Renal cortex interstitium (tissue), 11 donors: ENCODE measurements around the gene FGD3. TPM values are rescaled to one million over a fixed set of nuclear protein-coding genes. Genes with fewer than 3 reads are reported as not detected.

Experiments used
- DNase-seq, 11 donors: peaks; one replicate each; pipeline ENCODE4 v3.0.0-alpha.2; 2013; ENCODE audit warnings: low read depth in 9 of 11, low spot score in 4 of 11; ENCODE audit errors: extremely low read depth in 1 of 11
- polyA plus RNA-seq, 3 donors: library from polyadenylated mRNA; unstranded; fragments of 120-200 nt; gene quantifications; one replicate each; pipeline ENCODE4 v1.2.1, GENCODE V29; 2013; ENCODE audit not compliant: insufficient read length in 3 of 3

Gene FGD3
- polyA plus RNA-seq, 3 donors: 3.3 to 5.8 (median 5.3) TPM

DNA sequence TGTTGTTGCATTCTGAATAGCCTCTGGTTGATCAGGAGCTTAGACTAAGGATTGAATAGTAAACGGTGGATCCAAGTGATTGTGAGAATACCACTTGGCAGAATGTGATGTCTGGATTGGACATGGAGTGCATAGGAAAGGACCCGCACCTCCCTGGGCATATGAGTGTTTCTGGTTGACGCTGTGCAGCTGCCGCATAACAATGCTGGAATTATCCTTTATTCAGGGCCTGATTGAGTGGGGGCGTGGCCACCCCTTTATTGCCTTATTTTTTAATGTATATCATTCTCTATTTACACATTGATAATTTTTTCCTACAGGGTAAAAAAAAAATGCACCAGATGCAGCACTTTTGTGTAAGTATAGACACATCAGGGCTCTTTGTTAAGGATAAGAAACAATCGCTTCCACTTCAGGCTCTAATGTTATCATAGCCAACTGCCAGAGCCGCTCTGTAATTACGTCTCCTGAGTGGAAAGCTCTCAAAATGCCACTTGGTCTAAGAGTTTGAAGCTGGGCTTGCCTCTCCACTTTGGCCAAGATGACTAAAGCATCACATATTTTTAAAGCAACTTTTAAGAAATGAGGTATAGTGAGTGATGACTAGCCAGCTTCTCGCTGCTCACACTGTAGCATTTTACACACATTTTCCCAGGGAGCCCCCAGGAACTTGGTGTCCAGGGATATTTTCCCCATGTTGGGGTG, 5.7 kb downstream of the FGD3 start:
- DNase-seq: no peak

GRCh38 chr9:92954049-92954861, 6.9 kb downstream of the FGD3 start:
- DNase-seq: no peak

DNA sequence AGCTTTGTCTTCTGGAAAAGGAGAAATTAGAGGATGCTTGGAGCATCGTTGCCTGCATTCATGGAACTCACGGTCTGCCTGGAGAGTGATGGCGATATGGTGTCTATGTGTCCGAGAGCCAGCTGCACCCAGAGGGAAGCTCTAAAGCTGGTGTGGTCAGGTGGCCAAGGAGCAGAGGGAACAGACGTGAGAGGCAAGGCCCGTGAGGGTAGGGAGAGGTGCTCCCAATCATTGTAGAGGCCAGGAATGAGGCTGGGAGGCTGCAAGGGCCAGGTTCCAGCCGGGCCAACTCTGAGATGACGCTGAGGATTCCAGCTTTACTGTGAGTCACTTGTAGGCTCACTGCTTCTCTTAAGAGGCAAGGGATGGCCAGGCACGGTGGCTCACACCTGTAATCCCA, 7.6 kb downstream of the FGD3 start:
- DNase-seq: no peak

GRCh38 chr9:92960561-92961290, 13.4 kb downstream of the FGD3 start:
- DNase-seq: no peak

GRCh38 chr9:92961627-92962302, 14.4 kb downstream of the FGD3 start:
- DNase-seq: no peak

- DNase-seq: no peak
These were observed 15.0 kb downstream of the FGD3 start for GRCh38 chr9:92962303-92962649.

DNA sequence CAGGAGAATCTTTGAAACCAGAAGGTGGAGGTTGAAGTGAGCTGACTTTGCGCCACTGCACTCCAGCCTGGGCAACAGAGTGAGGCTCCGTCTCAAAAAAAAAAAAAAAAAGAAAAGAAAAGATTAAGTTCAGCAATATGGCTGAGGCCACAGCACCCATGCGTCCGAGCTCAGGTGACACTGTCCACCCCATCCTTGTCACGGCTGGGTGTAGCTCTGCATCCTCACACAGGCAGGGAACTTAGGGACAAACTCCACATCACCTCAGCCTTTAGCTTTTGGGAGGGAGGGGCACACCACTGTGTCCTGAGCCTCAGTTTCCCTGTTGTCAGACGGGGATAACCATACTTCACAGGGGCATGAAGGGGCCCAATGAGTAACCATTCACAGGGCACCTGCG, 15.5 kb downstream of the FGD3 start:
- DNase-seq: no peak

- DNase-seq: no peak
These were observed 16.7 kb downstream of the FGD3 start for GRCh38 chr9:92963831-92964606.

DNA sequence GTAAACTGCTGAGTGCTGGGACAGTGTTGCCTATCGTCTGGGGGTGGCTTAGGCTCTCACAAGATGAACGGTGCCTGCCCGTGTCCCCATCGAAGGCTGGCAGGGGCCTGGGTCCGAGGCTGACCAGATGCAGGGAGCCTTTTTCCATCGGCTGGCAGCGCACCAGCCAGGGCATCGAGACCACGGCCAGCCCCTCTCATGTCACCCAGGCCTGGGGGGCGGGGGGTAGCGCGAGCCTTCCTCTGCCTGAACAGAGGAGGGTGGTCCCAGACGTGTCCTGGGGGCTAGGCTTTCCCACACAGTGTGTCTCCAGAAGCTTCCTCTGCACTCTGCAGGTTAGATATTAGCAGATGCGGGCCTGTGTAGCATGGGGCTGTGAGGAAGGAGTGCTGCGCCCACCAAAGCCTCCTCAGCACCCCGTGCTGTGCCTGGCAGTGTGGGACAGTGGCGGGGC, 17.3 kb downstream of the FGD3 start:
- DNase-seq: no peak

GRCh38 chr9:92965061-92965758, 17.9 kb downstream of the FGD3 start:
- no peak for DNase-seq

GRCh38 chr9:92965759-92966517, 18.6 kb downstream of the FGD3 start:
- DNase-seq: no peak

DNA sequence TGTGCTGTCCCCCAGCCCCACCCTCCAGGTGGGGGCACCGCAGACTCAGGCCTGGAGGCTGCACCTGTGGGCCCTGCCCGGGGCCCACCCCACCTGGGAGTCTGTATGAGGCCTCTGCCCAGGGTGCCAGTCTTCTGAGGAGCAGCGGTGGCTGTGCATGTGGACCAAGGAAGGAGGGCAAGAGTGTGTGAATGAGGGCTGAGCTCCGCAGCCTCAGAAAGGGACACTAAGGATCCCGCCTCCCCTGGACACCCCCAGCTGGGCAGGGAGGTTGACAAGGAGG, 19.1 kb downstream of the FGD3 start:
- DNase-seq: no peak

- DNase-seq: no peak
These were observed 20.8 kb downstream of the FGD3 start for GRCh38 chr9:92968081-92968480.

- DNase-seq: no peak
These were observed 22.5 kb downstream of the FGD3 start for GRCh38 chr9:92969516-92970466.

GRCh38 chr9:92970467-92970923, 23.2 kb downstream of the FGD3 start:
- DNase-seq: no peak

DNA sequence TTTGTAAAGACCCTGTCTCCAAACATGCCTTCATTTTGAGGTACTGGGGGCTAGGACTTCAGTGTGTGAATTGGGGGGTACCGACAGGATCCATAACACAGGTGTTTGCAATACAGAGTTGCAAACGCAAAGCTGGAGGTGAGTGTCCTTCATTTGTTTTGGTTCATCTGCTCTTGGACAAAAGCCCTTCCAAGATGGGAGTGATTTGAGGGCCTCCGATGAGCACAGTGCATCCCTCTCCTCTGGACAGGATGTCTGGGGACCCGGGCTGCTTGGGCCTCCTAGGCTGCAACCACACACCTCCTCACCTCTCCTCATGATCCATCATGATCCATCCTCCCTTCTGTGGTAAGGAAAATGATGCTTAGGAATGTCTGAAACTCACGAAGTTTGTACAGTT, 23.8 kb downstream of the FGD3 start:
- DNase-seq: no peak

DNA sequence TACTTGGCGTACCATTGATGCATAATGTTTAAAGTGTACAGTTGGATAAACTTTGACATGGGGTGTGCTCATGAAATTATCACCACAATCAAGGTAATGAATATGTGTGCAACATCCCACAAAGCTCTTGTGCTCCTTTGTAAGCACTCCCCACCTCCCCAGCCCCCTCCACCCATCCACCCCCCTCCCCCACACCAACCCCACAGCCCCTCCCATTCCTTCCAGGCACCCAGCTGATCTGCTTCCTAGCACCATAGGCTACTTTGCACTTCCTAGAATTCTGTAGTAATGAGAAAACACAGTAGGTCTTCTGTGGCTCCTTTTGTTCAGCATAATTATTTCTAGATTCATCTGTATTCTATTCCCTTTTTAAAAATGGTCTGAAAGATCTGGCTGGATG, 24.5 kb downstream of the FGD3 start:
- no peak for DNase-seq
